GM18519 (cell line): Measurements from ENCODE around the gene BMP7.
"Not testable (repeated sequence)": the region's sequence is repeated elsewhere in the genome, so short reads cannot be mapped to it uniquely, and the experiment has no call there.

Experiments
- ATAC-seq: cut with Tn5 transposase; IDR thresholded peaks from one replicate; pipeline ENCODE4 v1.9.1; 2021; ENCODE audit warnings: mild to moderate bottlenecking, moderate library complexity; ENCODE audit not compliant: unreplicated experiment, low FRiP score

Gene BMP7

DNA sequence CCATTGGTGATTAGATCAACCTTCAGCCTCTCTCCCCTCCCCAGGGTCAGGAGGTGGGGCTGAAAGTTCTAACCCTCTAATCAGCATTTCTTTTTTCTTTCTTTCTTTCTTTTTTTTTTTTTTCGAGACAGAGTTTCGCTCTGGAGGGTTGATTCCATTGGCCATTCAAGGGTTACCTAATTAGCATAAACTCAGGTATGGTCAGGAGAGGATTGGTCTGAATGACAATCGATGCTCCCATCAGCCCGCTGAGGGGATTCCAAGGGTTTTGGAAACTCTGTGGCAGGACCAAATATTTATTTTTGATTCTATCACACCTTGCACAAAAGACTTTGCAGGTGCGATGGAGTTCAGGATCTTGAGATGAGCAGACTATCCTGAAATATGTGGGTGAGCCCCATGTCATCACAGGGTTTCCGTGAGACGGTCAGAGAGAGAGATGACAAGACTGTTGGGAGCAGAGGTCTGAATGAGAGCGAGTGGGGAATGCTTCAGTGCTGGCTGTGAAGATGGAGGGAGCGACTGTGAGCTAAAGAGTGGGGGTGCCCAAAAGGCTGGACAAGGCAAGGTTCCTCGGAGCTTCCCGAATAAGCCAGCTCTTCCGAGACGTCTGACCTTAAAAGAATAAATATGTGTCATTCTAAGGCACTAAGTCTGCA is 107.1 kb downstream of the BMP7 start:
- ATAC-seq = no peak

DNA sequence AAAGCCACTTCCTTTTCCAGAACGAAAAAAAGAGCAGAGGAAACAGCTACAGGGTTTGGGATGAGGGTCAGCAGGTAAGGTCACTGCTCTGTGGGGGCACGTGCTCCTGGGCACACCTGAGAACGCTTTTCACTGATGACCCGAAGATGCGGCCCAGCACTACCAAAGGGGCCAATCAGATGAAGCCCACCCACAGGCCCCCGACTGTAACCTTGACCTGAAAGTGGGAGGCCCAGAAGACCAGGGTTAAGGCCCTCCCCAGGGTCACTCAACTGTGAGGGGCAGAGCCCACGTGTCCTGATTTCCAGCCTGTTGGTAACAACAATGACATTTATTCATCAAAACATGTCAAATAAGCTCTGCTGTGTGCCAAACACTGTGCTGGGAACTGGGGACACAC is 108.0 kb downstream of the BMP7 start:
- no peak for ATAC-seq

DNA sequence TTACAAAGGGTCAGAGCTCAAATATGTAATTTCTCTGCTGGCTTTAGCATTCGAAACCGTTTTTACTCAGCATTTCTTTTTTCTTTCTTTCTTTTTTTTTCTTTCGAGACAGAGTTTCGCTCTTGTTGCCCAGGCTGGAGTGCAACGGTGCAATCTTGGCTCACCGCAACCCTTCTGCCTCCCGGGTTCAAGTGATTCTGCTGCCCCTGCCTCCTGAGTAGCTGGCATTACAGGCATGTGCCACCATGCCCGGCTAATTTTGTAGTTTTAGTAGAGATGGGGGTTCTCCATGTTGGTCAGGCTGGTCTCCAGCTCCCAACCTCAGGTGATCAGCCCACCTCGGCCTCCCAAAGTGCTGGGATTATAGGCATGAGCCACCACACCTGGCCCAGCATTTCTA is 108.7 kb downstream of the BMP7 start:
- ATAC-seq = not testable (repeated sequence)

DNA sequence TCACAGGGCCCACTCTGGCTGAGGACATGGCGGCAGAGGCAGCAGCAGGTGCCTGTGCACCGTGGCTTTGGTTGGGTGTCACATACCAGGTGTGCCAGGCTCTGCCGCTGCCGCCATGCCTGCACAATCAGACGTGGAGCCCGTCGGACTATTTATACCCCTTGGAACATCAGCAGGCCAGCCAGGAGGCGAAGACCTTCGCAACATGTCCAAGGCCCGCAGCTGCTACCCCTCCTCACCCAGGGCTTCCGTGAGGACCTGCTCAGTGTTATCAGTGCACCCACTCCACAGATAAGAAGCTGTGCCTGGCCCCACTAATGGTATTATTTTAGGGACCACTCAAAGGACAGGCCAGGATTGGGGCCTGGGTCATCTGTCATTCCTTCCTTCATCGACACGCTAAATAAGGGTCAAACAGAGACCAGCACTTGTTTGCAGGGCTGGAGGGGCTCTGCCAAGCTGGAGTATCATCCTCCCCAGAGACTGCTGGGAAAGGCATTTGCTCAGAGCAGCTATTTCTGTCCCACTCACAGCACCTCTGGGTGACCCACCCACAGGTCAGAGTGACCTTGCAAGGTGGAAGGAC is 109.2 kb downstream of the BMP7 start:
- ATAC-seq = no peak

DNA sequence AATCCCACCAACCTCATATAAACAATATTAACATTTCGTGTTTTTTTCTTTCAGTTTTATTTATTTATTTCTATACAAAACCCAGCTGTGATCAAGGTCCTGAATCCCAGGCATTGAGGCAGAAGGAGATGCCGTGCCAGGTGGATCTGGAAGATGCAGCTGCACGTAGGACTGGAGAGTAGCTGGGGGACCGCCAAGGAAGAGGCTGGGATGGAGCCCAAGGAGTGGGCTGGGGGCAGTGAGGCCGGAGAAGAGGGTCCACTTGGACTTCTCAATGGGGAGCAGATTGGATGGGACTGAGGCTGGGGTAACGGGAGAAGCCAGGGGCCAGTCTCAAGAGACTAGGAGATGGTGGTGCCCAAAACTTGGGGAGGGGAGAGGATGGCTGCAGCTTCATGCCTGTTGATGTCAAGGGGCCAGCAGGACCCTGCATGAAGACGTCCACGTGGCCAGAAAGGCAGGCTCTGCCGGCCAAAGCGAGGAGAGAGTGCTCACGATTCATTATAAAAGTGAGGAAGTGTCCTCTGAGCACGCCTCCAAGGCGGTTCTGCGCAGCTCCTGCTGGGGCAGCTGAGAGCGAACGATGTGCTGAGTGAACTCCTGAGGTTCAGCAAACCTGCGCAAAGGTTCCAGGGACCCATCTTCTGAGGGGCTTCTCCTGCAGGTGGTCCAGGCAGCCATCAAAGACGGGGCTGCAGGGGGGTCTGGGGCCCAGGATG is 110.3 kb downstream of the BMP7 start:
- no peak for ATAC-seq

DNA sequence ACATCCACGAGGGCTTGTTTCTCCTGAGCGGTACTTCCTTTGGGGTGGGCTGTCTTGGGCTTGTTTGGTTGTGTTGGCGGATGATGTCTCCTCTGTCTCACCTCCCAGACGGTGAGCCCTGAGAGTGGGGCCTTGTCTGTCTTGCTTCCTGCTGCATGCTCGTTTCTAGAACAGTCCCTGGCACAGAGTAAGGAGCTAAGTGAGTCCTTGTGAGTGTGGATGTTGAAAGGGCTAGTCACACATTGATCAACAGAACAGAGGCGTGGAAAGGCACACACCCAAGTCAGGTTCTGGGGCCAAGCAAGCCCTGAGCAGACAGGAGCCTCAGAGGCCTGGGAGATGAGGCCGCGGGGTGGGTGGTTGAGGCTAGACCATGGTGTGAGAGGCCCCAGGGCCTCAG is 111.0 kb downstream of the BMP7 start:
- ATAC-seq = no peak

DNA sequence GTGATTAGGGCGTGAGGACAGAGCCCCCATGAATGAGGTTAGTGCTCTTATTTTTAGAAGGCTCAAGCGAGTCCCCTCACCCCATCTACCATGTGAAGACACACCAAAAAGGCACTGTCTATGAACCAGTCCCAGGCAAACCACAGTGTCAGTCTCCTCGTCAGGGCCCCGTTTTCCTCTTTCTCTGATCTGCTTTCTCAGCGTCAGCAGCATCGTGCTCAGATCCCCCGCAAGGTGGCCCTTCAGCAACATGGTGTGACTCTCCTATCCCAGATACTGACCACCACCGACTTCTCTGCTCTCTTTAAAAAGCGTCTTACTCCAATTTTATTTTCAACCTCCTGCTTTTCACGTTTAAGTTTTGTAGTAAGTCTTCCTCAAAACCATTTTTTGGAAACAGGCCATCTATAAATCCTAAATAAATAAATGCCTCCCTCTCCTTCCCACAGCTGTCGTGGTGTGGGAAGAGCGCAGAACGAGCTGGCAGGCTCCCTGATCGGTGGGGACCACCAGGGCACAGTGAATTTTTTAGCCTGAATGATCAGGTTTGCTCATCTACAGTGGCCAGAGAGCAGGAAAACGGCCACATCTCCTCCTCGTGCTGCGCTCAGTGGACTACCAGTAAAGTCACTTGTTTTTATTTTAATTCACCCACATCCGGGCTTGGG is 113.1 kb downstream of the BMP7 start:
- no peak for ATAC-seq

DNA sequence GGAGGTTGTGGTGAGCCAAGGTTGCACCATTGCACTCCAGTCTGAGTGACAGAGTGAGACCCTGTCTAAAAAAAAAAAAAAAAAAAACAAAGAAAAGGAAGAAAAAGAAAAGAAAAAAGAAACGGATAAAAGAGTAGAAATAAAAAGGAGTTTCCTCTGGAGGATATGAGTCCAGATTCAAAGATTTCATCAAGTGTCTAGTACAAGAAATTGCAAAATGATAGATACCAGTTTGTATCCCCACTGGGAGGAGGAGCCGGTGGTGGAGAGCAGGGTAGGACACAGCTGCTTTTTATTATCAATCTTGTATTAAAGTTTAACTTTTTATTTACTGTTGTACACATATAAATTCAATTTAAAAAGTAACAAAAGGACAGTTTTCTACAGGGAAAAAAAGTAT is 113.9 kb downstream of the BMP7 start:
- ATAC-seq = no peak

DNA sequence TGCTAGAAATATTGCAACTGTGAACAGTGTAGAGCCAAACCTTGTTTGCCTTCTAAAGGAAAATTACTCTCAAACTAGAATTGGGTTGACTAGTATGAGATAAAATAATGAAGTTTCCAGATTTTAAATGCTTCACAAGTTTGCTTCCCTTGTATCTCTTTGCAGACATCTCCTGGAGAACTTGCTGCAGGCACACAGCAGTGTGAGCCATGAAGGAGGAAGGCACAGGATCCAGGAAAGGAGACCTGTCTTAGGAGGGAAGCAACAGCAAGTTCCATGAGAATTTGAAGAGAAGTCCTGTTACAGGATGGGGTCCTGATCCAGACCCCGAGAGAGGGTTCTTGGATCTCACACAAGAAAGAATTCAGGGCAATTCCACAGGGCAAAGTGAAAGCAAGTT is 115.9 kb downstream of the BMP7 start:
- ATAC-seq = no peak

DNA sequence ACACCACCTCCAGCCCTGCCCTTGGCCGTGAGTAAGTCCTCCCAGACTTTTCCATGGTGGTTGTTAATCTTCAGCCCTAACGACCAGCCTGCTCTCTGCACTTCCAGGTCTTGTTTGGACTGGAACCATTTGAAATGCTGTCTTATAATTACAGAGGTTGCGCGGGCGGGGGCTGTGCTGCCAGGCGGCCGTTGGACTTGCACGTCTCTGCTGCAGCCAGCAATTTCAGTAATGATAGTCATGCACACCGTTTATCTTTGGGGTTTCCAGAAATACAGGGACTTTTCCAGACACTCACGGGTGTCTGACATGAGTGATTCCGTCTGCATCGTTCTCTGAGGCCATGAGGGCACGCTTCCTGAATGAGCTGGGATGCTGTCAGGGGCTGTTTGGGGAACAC is 118.2 kb downstream of the BMP7 start:
- ATAC-seq = no peak

DNA sequence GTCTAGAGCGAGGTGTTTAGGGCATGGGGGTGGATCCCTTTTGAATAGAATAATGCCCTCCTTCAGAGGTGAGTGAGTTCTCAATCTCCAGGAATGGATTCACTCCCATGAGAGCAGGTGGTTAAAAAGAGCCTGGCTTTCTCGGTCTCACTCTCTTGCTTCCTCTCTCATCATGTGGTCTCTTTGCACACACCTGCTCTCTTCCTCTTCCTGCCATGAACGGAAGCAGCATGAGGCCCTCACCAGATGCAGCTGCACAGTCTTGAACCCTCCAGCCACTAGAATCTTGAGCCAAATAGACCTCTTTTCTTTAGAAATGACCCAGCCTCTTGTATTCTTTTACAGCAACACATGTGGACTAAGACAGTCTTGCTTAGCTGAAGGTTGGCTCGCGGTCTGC is 119.3 kb downstream of the BMP7 start:
- ATAC-seq = no peak

DNA sequence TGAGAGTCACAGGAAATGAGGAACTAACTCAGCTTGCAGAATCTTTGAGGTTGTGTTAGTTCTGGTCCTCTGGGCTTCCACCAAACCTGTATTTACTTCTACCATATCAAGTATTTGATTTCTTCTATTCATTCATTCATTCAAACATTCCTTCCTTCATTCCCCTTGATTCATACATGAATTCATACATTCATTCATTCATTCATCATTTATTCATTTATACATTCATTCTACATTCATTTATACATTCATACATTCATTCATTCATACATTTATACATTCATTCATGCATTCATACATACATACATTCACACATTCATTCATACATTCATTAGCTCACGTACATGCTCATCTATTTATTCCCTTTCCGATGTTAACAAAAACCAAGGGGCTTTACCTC is 120.3 kb downstream of the BMP7 start:
- no peak for ATAC-seq

DNA sequence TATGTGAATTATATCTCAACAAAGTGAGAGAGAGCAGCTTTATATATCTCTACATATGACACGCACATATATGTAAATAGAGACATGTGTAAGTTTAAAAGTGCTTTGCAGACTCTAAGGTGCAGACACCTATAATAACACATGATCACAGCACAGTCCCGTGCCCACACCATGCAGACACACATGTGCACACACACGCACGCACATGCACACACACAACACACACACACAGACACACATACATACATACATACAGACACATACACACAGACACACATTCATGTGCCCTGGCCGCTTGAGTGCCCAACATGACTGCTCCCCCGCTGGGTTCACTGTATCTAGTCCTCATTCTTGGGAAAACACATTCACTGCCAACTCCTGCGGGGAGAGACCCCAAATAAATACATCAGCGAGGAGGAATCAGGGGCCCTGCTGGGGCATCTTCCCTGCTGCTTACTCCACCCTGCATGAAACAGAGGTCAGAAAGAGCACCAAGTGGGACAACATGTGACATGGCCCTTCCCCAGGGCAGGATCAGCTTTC is 121.3 kb downstream of the BMP7 start:
- no peak for ATAC-seq

DNA sequence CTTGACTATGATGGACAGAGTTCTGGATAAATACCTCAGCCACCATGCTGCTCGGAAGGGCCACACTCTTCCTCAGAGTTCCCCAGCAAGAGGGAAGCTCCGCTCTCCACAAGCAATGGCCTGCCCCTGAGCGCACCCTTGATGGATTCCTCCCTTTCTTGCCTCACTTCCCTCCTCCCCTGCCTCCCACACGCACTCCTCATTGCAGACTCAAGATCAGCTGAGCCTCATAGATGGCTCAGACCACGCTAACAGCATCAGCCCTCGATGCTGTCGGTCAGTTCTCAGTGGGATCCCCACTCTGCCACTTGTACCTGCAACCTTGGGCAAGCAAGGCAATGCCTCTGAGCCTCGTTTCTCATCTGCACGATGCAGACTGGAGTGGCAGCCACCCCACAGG is 123.3 kb downstream of the BMP7 start:
- ATAC-seq = no peak

DNA sequence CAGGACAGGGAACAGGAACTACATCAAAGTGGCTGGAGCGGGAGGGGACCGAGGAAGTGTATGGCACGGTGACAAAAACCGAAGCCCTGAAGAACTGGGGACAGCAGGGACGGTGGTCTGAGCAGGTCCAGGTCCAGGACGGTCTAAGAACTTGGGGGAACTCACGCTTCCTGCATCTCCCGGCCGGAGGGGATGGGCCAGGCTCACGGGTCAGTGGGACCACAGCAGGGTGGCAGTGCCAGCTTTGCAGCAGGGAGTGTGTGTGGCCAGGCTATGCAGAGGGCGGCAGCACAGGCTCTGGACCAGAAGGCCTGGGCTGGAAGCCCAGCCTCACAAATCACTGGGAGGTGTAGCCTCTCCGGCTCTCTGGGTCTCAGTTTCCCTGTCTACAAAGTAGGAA is 123.8 kb downstream of the BMP7 start:
- no peak for ATAC-seq

DNA sequence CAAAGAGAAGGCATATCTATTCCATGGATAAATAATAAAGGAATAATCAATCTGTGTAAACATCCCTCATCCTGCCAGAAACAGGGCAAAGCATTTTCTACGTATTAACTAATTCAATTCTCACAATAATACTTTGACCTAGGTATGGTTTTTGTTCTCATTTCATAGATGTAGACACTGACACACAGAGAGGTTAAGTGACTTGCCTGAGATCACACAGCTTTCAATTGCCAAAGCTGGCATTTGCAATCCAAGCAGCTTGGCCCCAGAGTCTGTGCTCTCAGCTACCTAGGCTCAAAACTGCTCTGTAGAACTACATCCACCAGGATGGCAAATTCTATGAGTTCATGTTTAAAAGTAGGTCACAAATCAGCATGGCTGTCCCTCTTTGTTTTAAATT is 124.9 kb downstream of the BMP7 start:
- no peak for ATAC-seq

DNA sequence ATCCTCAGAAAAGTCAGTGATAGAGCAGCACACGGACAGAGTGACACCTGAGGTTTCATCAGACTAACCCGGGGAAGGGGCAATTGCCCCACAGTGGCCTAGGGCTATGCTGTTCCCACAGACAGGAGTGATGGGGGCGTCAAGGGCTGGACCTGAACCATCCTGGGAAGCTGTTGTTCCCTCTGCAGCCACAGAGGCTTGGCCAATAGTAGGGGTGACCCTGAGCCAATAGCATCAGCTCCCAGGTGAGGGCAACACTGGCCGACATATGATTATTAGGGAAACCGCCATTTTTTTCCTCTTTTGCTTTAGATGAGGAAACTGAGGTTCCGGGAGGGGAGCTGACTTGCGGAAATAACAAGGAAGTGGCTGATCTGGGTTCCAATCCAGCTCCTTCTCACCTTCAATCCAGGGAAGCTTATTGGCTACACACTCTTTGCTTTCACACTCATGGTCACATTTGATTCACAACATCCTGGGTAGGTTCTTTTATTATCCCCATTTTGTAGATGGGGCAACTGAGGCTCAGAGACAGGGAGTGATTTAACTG is 126.0 kb downstream of the BMP7 start:
- ATAC-seq = no peak

DNA sequence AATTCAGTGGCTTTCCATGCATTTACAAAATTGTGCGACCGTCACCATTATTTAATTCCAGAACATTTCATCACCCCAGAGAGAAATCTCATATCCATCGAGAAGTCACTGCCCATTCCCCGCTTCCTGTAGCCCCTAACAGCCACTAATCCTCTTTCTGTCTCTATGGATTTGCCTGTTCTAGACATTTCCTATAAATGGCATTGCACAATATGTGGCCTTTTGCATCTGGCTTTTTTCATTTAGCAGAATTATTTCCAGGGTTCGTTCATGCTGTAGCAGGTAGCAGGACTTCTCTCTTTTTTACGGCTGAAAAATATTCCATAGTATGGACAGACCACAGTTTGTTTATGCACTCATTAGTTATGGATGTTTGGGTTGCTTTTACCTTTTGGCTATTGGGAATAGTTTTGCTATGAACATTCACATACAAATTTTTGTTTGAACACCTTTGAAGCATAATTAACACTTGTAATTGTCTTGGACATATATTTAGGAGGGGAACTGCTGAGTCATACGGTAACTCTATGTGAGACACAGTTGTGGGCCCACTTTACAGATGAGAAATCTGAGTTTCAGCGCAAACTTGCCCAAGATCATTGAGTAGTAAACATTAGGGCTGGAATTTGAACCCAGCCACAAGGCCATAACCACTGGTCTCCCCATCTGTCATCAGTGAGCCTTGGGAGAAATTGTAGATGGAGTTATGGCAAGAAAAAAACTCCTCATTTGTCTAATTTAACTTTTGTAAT is 126.9 kb downstream of the BMP7 start:
- ATAC-seq = no peak

DNA sequence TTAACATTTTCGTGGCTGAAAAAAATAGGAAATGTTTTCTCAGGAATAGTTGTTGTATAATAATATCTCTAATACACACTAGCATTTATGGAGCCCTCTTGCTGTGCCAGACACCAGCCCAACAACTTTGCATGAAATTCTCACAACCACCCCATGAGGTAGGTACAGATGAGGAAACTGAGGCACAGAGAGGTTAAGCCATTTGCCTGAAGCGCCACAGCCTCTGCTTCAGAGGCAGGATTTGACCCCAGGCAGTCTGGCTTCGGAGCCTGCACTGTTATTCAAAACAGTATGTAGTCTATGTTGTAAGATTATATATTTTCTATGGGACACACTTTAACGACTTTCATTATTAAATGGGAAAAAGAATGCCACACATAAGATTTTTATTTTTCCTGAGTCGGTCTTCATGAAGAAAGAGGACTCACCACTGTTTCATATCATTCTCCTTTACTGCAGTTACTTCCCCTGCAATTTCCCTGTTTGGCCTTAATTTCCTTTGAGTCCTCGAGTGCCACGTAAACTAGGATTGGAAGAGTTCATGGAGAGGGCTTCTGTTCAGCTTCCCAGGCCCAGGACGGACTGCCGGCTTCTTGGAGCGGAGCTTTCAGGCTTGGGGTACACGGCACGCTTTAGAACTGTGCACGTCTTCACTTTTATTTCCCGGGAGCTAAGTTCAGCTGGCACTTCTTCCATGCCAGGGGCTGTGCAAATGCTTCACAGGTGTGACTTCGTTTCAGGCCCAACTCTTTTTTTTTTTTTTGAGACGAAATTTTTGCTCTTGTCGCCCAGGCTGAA is 128.0 kb downstream of the BMP7 start:
- no peak for ATAC-seq

DNA sequence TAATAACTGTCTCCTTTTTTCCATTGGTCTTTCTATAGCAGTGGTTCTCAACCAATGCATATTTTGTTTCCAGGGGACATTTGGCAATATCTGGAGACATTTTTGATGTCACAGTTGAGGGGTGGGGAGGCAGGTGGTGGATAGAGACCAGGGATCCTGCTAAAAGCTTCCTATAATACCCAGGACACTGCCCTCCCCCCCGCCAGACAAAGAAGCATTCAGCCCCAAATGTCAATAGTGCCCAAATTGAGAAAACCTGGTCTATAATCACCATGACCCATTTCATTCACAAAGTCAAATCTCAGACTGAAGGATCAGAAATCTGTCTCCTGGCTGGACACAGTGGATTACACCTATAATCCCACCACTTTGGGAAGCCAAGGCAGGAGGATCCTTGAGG is 128.8 kb downstream of the BMP7 start:
- ATAC-seq = no peak
